Activated T-cell treated with anti-CD3 and anti-CD28 coated beads, Interleukin-2, amount 50 U/mL, for 24 hours (primary cell): ENCODE results near the gene UBE4A.

Source experiments
- DNase-seq: peaks from one replicate; pipeline ENCODE4 v3.0.0-alpha.2; 2020
- H3K27ac Mint-ChIP-seq: 2 replicates; pipeline ENCODE4 v1.8.0; 2020; ENCODE audit warnings: mild to moderate bottlenecking, mixed read lengths
- H3K27me3 Mint-ChIP-seq: 2 replicates; pipeline ENCODE4 v1.8.0; 2020; ENCODE audit warnings: mixed read lengths
- H3K36me3 Mint-ChIP-seq: 2 replicates; pipeline ENCODE4 v1.8.0; 2020; ENCODE audit warnings: low read depth, mixed read lengths
- H3K4me1 Mint-ChIP-seq: 2 replicates; pipeline ENCODE4 v1.8.0; 2020; ENCODE audit warnings: low read depth, mixed read lengths
- H3K4me3 Mint-ChIP-seq: 2 replicates; pipeline ENCODE4 v1.8.0; 2020; ENCODE audit warnings: mild to moderate bottlenecking, moderate library complexity, mixed read lengths
- H3K9me3 Mint-ChIP-seq: 2 replicates; pipeline ENCODE4 v1.8.0; 2020; ENCODE audit warnings: mixed read lengths

The UBE4A gene

GRCh38 chr11:118328745-118329144 is 30.7 kb upstream of the UBE4A start:
- no peak overlapping the region for H3K4me3 Mint-ChIP-seq

DNA sequence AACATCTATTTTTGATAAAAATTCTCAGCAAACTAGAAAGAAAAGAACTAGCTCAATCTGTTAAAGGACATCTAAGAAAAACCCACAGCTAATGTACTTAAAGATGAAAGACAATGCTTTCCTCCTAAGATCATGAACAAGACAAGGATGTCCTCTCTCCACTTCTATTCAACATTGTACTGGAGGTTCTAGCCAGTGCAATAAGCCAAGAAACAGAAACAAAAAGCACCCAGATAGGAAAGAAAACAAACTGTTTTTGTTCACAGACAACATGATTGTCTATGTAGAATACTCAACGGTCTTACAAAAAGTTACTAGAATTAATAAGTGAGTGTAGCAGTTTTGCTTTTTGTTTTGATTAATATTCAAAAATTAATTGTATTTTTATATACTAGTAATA is 24.7 kb upstream of the UBE4A start:
- DNase-seq, result no peak
- Mint-ChIP-seq H3K27ac (peak overlapping the region; percentile 94), H3K36me3 (peaks cover 36% of the 10 kb centered on the region), H3K9me3 (no peaks in the 10 kb centered on the region), H3K4me1 (peaks cover 48% of the 10 kb centered on the region), H3K4me3 (peak overlapping the region; percentile 35), H3K27me3 (no peaks in the 10 kb centered on the region)

More at GRCh38 chr11:118328745-118329144, 30.7 kb upstream of the UBE4A start:
- no peaks in the 10 kb centered on the region for H3K9me3 Mint-ChIP-seq
- H3K36me3 Mint-ChIP-seq, result peaks cover 2% of the 10 kb centered on the region
- H3K27ac Mint-ChIP-seq, result no peak overlapping the region
- DNase-seq, result no peak
- H3K4me1 Mint-ChIP-seq, result peaks cover 20% of the 10 kb centered on the region
- H3K27me3 Mint-ChIP-seq, result no peaks in the 10 kb centered on the region

DNA sequence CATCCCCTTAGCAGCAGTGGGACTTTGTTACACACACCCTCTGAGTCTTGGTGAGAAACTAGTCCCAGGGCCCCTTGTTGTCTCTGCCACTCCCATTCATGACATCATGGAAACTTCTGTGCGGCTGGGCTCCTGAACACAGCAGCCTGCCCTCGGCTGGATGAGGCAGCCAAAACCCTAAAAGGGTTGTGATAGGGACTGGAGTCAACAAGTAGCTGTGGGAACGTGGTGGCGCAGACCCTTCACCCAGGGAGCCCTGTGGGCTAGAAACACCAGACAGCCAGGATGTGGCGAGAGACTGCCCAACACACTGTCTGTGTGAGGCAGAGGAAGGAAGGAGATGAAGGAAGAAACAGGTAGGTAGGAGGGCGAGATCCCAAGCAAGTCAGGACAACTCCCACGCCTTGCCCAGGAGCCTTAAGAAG is 20.8 kb upstream of the UBE4A start:
- Mint-ChIP-seq H3K4me1 (peaks cover 64% of the 10 kb centered on the region), H3K4me3 (peak overlapping the region; percentile 97), H3K9me3 (no peaks in the 10 kb centered on the region), H3K36me3 (peaks cover 62% of the 10 kb centered on the region), H3K27me3 (no peaks in the 10 kb centered on the region), H3K27ac (peak overlapping the region; percentile 97)
- peak; percentile 84 for DNase-seq

DNA sequence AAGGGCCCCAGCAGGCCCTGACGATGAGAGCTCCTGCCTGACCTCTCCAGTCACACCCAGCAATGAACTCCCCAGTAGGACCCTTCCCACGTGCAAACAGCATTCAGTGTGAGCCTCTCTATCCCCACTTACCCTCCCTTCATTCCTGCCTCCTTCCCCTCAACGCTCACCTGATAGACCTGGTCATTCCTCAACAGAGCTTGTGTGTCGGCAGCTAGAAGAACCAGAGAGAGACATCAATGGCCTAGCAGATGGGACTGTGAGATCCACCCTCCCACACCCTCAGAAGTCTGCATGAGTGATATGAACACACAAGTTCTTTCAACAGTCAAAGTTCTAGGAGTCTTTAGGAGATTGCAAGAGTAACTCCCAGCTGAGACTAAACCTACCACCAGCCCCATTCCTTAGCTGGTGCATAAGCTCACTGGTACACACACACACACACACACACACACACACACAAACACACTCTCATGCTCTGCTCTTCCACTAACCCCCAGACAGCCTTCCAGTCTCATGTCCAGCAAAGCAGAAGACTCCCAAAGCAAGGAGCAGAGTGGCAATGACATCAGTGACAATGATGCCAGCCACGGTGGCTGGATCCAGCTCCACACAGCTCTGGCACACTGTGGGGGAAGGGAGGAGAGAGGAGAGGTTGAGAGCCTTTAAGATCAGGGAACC is 20.0 kb upstream of the UBE4A start:
- Mint-ChIP-seq H3K4me1 (peaks cover 64% of the 10 kb centered on the region), H3K27ac (peak overlapping the region; percentile 97), H3K9me3 (no peaks in the 10 kb centered on the region), H3K4me3 (peak overlapping the region; percentile 97), H3K27me3 (no peaks in the 10 kb centered on the region), H3K36me3 (peaks cover 64% of the 10 kb centered on the region)
- DNase-seq, result peak; percentile 62

- Mint-ChIP-seq H3K27ac (peak overlapping the region; percentile 97), H3K4me3 (peak overlapping the region; percentile 97), H3K9me3 (no peaks in the 10 kb centered on the region), H3K36me3 (peaks cover 71% of the 10 kb centered on the region), H3K4me1 (peaks cover 65% of the 10 kb centered on the region), H3K27me3 (no peaks in the 10 kb centered on the region)
- DNase-seq, result no peak
Observed at GRCh38 chr11:118340449-118340848, 19.0 kb upstream of the UBE4A start.

GRCh38 chr11:118341261-118341660 is 18.1 kb upstream of the UBE4A start:
- no peak for DNase-seq
- Mint-ChIP-seq H3K4me3 (peak overlapping the region; percentile 97), H3K4me1 (peaks cover 68% of the 10 kb centered on the region), H3K9me3 (no peaks in the 10 kb centered on the region), H3K27me3 (no peaks in the 10 kb centered on the region), H3K27ac (peak overlapping the region; percentile 97), H3K36me3 (peaks cover 77% of the 10 kb centered on the region)

- Mint-ChIP-seq H3K36me3 (peaks cover 77% of the 10 kb centered on the region), H3K9me3 (no peaks in the 10 kb centered on the region)
- no peak for DNase-seq
Observed at GRCh38 chr11:118341815-118342489, 17.4 kb upstream of the UBE4A start.

DNA sequence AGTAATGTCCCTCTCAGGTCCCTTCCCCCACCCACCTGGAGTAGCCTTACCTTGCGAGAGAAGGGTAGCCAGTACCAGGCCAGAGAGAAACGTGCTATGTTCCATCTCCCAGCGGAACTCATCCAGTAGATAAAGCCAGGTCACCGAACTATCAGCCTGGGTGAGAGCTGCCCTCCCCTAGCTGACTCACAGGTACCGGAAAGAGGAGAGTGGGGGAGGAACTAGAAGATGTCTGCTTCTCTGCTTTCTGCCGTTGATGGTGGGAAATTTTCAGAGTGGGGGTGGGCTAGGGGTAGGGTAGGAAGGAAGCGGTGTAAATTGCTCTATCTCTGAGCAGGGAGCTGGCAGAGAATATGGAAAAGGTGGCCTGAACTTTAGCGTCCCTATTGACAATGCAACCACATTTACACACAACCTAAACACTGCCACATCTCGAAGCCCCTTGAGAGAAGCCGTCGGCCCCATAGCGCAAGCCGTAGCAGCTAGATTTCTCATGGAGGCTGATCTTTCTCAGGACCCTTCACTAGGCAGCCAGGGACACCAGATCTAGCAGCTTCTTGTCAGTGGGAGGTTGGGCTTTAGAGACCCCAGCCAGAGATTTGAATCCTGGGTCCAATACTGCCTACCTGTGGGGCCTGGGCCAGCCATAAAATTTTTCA is 16.8 kb upstream of the UBE4A start, which contains the start of gene CD3D:
TSS of gene CD3D (minus strand) at position 203 of the 659 bp plus-strand sequence. CDS start at position 105, 98 bp downstream.
- H3K36me3 Mint-ChIP-seq, result peaks cover 79% of the 10 kb centered on the region
- H3K4me3 Mint-ChIP-seq, result peak within 1 kb of the TSS; percentile 97
- peaks cover 75% of the 10 kb centered on the region for H3K4me1 Mint-ChIP-seq
- H3K27ac Mint-ChIP-seq, result peak within 1 kb of the TSS; percentile 97
- DNase-seq, result peak; percentile 78
- no peaks in the 10 kb centered on the region for H3K9me3 Mint-ChIP-seq
- no peaks in the 10 kb centered on the region for H3K27me3 Mint-ChIP-seq

More at GRCh38 chr11:118341815-118342489, 17.4 kb upstream of the UBE4A start:
- Mint-ChIP-seq H3K4me3 (peak overlapping the region; percentile 97), H3K4me1 (peaks cover 69% of the 10 kb centered on the region), H3K27me3 (no peaks in the 10 kb centered on the region), H3K27ac (peak overlapping the region; percentile 97)

DNA sequence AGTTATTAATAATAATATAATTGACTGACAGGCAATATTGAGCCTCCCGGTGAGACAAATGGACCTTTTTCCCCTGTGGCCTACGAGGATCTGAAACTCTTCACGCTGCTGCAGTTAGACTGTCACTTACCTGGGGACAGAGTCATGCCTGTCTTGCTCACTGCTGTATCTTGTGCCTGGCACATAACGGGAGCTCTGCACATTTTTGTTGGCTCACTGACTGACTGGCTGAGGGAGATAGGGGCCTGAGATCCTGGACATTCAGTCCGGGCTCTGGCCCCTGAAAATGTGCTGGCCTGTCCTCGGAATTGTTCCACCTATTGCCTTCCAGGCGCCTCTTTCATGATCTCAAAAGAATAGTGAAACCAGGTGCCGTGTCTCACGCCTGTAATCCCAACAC is 16.2 kb upstream of the UBE4A start:
- Mint-ChIP-seq H3K27ac (peak overlapping the region; percentile 97), H3K27me3 (no peaks in the 10 kb centered on the region), H3K9me3 (no peaks in the 10 kb centered on the region), H3K36me3 (peaks cover 78% of the 10 kb centered on the region), H3K4me3 (peak overlapping the region; percentile 97), H3K4me1 (peaks cover 75% of the 10 kb centered on the region)
- DNase-seq, result no peak

DNA sequence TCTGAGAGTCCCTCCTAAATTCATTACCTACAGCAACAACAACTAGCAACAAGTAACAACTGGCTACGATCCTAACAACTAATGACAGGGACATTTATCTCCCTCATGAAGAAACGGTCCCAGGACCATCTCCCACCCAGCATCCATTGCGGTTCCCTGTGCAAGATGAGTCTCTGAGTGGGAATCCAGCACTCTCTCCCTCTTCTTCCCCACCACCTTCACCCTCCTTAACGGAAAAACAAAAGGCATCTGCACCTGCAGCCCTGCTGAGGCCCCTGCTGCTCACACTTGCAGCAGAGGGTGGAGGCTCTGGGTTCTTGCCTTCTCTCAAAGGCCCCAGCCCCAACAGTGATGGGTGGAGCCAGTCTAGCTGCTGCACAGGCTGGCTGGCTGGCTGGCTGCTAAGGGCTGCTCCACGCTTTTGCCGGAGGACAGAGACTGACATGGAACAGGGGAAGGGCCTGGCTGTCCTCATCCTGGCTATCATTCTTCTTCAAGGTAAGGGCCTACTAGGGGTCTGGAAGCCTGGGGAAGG is 15.4 kb upstream of the UBE4A start, which contains the start of gene CD3G:
TSS of gene CD3G (plus strand) at position 364 of the 535 bp plus-strand sequence. CDS start at position 444, 80 bp downstream.
- peak within 1 kb of the TSS; percentile 97 for H3K4me3 Mint-ChIP-seq

DNA sequence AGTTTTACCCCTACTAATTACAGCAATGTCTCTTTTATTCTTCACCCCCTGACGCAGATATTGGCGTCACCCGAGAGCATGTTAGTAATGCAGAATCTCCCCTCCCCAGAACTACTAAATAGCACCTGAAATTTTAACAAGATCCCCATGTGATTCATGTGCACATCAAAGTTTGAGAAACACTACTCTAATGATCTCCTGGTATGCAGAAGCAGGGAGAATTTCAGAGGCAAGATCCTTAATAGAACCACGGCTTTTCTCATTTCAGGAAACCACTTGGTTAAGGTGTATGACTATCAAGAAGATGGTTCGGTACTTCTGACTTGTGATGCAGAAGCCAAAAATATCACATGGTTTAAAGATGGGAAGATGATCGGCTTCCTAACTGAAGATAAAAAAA is 9.9 kb upstream of the UBE4A start:
- Mint-ChIP-seq H3K4me1 (peaks cover 60% of the 10 kb centered on the region), H3K9me3 (no peaks in the 10 kb centered on the region), H3K4me3 (no peak overlapping the region), H3K27ac (peak overlapping the region; percentile 85), H3K36me3 (peaks cover 94% of the 10 kb centered on the region), H3K27me3 (no peaks in the 10 kb centered on the region)
- no peak for DNase-seq

More for the DNA sequence above, 15.4 kb upstream of the UBE4A start, which contains the start of gene CD3G:
- DNase-seq, result peak; percentile 82
- Mint-ChIP-seq H3K36me3 (peaks cover 78% of the 10 kb centered on the region), H3K27me3 (no peaks in the 10 kb centered on the region), H3K27ac (peak within 1 kb of the TSS; percentile 97), H3K4me1 (peaks cover 75% of the 10 kb centered on the region), H3K9me3 (no peaks in the 10 kb centered on the region)

- Mint-ChIP-seq H3K4me3 (no peak overlapping the region), H3K27ac (peak overlapping the region; percentile 92), H3K4me1 (peaks cover 29% of the 10 kb centered on the region), H3K36me3 (peaks cover 67% of the 10 kb centered on the region), H3K9me3 (no peaks in the 10 kb centered on the region), H3K27me3 (no peaks in the 10 kb centered on the region)
- DNase-seq, result no peak
Observed at GRCh38 chr11:118353084-118353710, 6.2 kb upstream of the UBE4A start.

GRCh38 chr11:118358071-118358470 is 1.3 kb upstream of the UBE4A start:
- Mint-ChIP-seq H3K4me1 (peaks cover 45% of the 10 kb centered on the region), H3K9me3 (no peaks in the 10 kb centered on the region), H3K4me3 (no peak overlapping the region), H3K27ac (no peak overlapping the region), H3K27me3 (no peaks in the 10 kb centered on the region), H3K36me3 (peaks cover 50% of the 10 kb centered on the region)
- no peak for DNase-seq
